ENCODE measurements around the gene TFAP2E. TPM values are rescaled to one million over a fixed set of nuclear protein-coding genes. Genes with fewer than 3 reads are reported as not detected.

The TFAP2E gene
- total and polyA plus RNA-seq, 2 experiments from 2014 or later = 0.81 TPM; not detected in 1

DNA sequence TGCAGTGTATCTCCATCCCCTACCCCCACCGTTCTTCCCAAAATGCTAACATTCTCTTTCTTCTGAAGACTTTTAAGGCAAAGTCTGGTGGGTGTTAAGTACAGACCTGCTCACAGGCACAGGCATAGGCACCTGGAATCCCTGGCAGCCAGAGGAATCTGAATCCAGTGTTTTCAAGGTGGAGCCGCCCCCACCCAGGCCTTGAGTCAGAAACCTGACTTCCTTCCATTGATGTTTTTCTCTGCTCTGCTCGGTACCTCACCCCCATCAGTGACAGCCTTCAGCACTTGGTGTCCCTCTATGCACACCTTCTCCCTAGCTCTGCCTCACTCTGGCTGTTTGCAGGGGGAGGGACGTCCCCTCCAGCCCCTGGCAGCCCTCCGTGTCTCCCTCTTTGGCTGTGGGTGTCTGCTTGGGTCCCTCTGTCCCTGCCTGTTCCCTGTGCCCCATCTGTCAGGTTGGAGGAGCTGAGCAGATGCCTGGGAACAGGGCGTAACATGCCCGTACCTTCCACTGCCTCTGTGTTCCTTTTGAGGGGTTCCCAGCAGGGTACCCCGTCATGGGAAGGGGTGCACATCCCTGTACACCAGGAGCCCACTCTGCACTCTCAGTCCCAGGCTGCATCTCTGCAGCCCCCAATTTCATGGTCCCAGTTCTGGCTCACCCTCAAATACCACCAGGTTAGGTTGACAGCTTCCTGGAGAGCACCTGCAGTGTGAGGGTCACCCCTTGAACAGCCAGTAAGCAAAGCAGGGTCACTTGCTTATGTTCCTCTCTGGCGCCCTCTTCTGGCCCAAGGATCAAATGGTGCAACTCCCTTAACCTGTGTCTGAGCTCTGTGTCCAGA is 8.9 kb upstream of the TFAP2E start:
- Histone ChIP-seq H3K79me2 (no peaks in the 10 kb centered on the region), H3K9me2 (replicated peaks; ENCODE audit: insufficient read depth) (no peaks in the 10 kb centered on the region), H3K27ac (no peak overlapping the region), H3K4me1 (ENCODE audit: insufficient read depth) (no peaks in the 10 kb centered on the region), H3K4me2 (no peak overlapping the region), H2AFZ (no peak overlapping the region), H3K9me3 (ENCODE audit: low read depth) (no peaks in the 10 kb centered on the region), H4K20me1 (ENCODE audit: insufficient read depth, poor library complexity, severe bottlenecking) (no peaks in the 10 kb centered on the region), H3K36me3 (replicated peaks; ENCODE audit: insufficient read depth, low read depth) (no peaks in the 10 kb centered on the region), H3K27me3 (no peaks in the 10 kb centered on the region), H3K4me3 (no peak overlapping the region)
- DNase-seq (ENCODE audit: low spot score) = peak; percentile 89
- no peak for TF ChIP-seq EZH2phosphoT487 (IDR thresholded peaks at IDR 0.05; ENCODE audit: low read depth, severe bottlenecking, unreplicated experiment)
- TF ChIP-seq, protein P1, sequence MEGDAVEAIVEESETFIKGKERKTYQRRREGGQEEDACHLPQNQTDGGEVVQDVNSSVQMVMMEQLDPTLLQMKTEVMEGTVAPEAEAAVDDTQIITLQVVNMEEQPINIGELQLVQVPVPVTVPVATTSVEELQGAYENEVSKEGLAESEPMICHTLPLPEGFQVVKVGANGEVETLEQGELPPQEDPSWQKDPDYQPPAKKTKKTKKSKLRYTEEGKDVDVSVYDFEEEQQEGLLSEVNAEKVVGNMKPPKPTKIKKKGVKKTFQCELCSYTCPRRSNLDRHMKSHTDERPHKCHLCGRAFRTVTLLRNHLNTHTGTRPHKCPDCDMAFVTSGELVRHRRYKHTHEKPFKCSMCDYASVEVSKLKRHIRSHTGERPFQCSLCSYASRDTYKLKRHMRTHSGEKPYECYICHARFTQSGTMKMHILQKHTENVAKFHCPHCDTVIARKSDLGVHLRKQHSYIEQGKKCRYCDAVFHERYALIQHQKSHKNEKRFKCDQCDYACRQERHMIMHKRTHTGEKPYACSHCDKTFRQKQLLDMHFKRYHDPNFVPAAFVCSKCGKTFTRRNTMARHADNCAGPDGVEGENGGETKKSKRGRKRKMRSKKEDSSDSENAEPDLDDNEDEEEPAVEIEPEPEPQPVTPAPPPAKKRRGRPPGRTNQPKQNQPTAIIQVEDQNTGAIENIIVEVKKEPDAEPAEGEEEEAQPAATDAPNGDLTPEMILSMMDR (IDR thresholded peaks at IDR 0.05; ENCODE audit: poor library complexity) = peak; percentile 69
- 85% methylated on average over 9 of the region's 9 CpGs for WGBS (ENCODE audit: low lambda C conversion rate, missing lambda C conversion rate)

DNA sequence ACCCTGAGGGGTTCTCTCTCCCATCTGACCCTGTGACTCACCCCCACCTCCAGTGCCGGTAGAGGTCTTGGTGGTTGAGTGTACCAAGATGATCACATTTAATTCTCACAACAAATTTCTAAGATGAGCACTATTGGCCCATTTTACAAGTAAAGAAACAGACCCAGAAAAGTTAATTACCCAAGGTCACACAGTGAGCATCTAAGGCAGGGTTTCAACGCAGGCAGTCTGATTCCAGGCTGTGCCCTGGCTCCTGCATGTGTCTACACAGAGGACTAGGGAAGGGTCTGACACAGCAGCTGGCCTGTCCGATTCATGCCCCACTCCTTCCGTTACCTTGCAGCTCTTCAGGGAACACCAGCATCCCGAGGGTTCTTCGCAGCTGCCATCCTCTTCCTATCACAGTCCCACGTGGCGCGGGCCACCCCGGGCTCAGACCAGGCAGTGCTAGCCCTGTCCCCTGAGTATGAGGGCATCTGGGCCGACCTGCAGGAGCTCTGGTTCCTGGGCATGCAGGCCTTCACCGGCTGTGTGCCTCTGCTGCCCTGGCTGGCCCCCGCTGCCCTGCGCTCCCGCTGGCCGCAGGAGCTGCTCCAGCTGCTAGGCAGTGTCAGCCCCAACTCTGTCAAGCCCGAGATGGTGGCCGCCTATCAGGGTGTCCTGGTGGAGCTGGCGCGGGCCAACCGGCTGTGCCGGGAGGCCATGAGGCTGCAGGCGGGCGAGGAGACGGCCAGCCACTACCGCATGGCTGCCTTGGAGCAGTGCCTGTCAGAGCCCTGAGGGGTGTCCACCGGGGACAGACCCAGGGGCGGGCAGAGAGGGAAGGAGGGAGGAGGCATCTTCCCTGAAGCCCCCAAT is 8.0 kb upstream of the TFAP2E start:
- no peaks in the 10 kb centered on the region for H3K36me3 ChIP-seq (replicated peaks; ENCODE audit: insufficient read depth, low read depth)
- H3K27me3 ChIP-seq = peaks cover under 1% of the 10 kb centered on the region
- 89% methylated on average over 18 of the region's 28 CpGs for WGBS (ENCODE audit: low lambda C conversion rate, missing lambda C conversion rate)
- DNase-seq (ENCODE audit: low spot score) = no peak
- no peak overlapping the region for H3K4me2 ChIP-seq
- no peaks in the 10 kb centered on the region for H4K20me1 ChIP-seq (ENCODE audit: insufficient read depth, poor library complexity, severe bottlenecking)
- H3K79me2 ChIP-seq = no peaks in the 10 kb centered on the region
- no peaks in the 10 kb centered on the region for H3K9me2 ChIP-seq (replicated peaks; ENCODE audit: insufficient read depth)
- no peak overlapping the region for H2AFZ ChIP-seq
- no peaks in the 10 kb centered on the region for H3K9me3 ChIP-seq (ENCODE audit: low read depth)
- no peaks in the 10 kb centered on the region for H3K4me1 ChIP-seq (ENCODE audit: insufficient read depth)
- H3K4me3 ChIP-seq = no peak overlapping the region
- no peak for TF ChIP-seq EZH2 (IDR thresholded peaks at IDR 0.05; ENCODE audit: borderline replicate concordance)
- TF ChIP-seq, protein P1 (IDR thresholded peaks at IDR 0.05; ENCODE audit: poor library complexity) = no peak
- TF ChIP-seq EZH2phosphoT487 (IDR thresholded peaks at IDR 0.05; ENCODE audit: low read depth, severe bottlenecking, unreplicated experiment) = no peak
- H3K27ac ChIP-seq = no peak overlapping the region

DNA sequence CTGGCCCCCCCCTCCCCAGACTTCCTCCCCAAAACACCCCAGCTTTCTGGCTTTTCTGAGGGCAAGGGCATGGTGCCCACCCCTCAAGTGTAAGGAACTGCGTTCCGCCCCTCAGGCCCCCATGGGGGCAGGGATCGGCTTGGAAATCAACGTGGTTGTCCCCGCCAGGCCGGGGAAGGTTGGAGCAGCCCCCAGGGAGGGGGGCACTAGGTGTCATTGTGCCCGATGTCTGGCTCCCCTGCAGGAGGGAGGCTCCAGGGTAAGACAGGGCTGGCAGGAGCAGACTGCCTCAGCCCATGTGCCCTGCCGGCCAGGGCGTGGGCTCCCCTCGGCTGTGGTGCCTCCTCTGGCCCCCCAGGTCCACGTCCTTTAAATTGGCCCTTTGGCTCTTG is 7.4 kb upstream of the TFAP2E start:
- H3K4me3 ChIP-seq = no peak overlapping the region

More for the DNA sequence above, 7.4 kb upstream of the TFAP2E start:
- Histone ChIP-seq H3K9me2 (replicated peaks; ENCODE audit: insufficient read depth) (no peaks in the 10 kb centered on the region), H3K4me1 (ENCODE audit: insufficient read depth) (no peaks in the 10 kb centered on the region), H2AFZ (no peak overlapping the region), H3K36me3 (replicated peaks; ENCODE audit: insufficient read depth, low read depth) (no peaks in the 10 kb centered on the region), H3K9me3 (ENCODE audit: low read depth) (no peaks in the 10 kb centered on the region), H3K4me2 (no peak overlapping the region), H3K27ac (no peak overlapping the region), H3K79me2 (no peaks in the 10 kb centered on the region), H3K27me3 (peaks cover 6% of the 10 kb centered on the region), H4K20me1 (ENCODE audit: insufficient read depth, poor library complexity, severe bottlenecking) (no peaks in the 10 kb centered on the region)
- TF ChIP-seq, protein P1 (IDR thresholded peaks at IDR 0.05; ENCODE audit: poor library complexity) = no peak
- TF ChIP-seq EZH2 (IDR thresholded peaks at IDR 0.05; ENCODE audit: borderline replicate concordance) (no peak), EZH2phosphoT487 (IDR thresholded peaks at IDR 0.05; ENCODE audit: low read depth, severe bottlenecking, unreplicated experiment) (no peak)
- no peak for DNase-seq (ENCODE audit: low spot score)
- 95% methylated on average over 11 of the region's 11 CpGs for WGBS (ENCODE audit: low lambda C conversion rate, missing lambda C conversion rate)
